Activated T-cell treated with anti-CD3 and anti-CD28 coated beads, Interleukin-2, amount 50 U/mL, for 1 hour (primary cell): ENCODE results near the gene LPCAT3.
"Not testable (repeated sequence)": the region's sequence is repeated elsewhere in the genome, so short reads cannot be mapped to it uniquely, and the experiment has no call there.

Experiments
- DNase-seq: peaks from one replicate; pipeline ENCODE4 v3.0.0-alpha.2; 2020

The LPCAT3 gene

GRCh38 chr12:7035463-7035862 is 17.2 kb upstream of the LPCAT3 start:
- DNase-seq, result no peak

- no peak for DNase-seq
Measured at GRCh38 chr12:7034464-7034863, 16.2 kb upstream of the LPCAT3 start.

- no peak for DNase-seq
Measured at GRCh38 chr12:7032990-7033389, 14.7 kb upstream of the LPCAT3 start.

- no peak for DNase-seq
Measured at GRCh38 chr12:7031306-7031705, 13.0 kb upstream of the LPCAT3 start.

GRCh38 chr12:7026854-7027253 is 8.6 kb upstream of the LPCAT3 start:
- no peak for DNase-seq

- no peak for DNase-seq
Measured at GRCh38 chr12:7023114-7023513, 4.8 kb upstream of the LPCAT3 start.

- no peak for DNase-seq
Measured at GRCh38 chr12:7021956-7022355, 3.7 kb upstream of the LPCAT3 start.

- no peak for DNase-seq
Measured at GRCh38 chr12:7019043-7019569, 830 bp upstream of the LPCAT3 start.

GRCh38 chr12:7017870-7018349 is 366 bp downstream of the LPCAT3 start:
- no peak for DNase-seq

- no peak for DNase-seq
Measured at GRCh38 chr12:7016958-7017571, 1.2 kb downstream of the LPCAT3 start.

GRCh38 chr12:7015555-7016370 is 2.5 kb downstream of the LPCAT3 start:
- DNase-seq, result no peak

GRCh38 chr12:7013101-7013500 is 5.2 kb downstream of the LPCAT3 start:
- DNase-seq, result no peak

- DNase-seq, result no peak
Measured at GRCh38 chr12:7012024-7012607, 6.2 kb downstream of the LPCAT3 start.

- not testable (repeated sequence) for DNase-seq
Measured at GRCh38 chr12:7011398-7011797, 6.9 kb downstream of the LPCAT3 start.

- no peak for DNase-seq
Measured at GRCh38 chr12:7009512-7009911, 8.8 kb downstream of the LPCAT3 start.

- DNase-seq, result no peak
Measured at GRCh38 chr12:7008864-7009263, 9.4 kb downstream of the LPCAT3 start.

- DNase-seq, result no peak
Measured at GRCh38 chr12:7006639-7007038, 11.6 kb downstream of the LPCAT3 start.

- no peak for DNase-seq
Measured at GRCh38 chr12:7005311-7005710, 13.0 kb downstream of the LPCAT3 start.

- DNase-seq, result no peak
Measured at GRCh38 chr12:7004840-7005239, 13.4 kb downstream of the LPCAT3 start.

- DNase-seq, result no peak
Measured at GRCh38 chr12:7004287-7004803, 13.9 kb downstream of the LPCAT3 start.

GRCh38 chr12:7001921-7002591 is 16.2 kb downstream of the LPCAT3 start:
- no peak for DNase-seq

GRCh38 chr12:6998715-6999451 is 19.4 kb downstream of the LPCAT3 start:
- no peak for DNase-seq
